HG03439 (cell line): Measurements from ENCODE around the gene FAM200A.
"Not testable (repeated sequence)": the region's sequence is repeated elsewhere in the genome, so short reads cannot be mapped to it uniquely, and the experiment has no call there.

Source experiments
- ATAC-seq: cut with Tn5 transposase; IDR thresholded peaks from one replicate; pipeline ENCODE4 v1.9.1; 2021; ENCODE audit warnings: mild to moderate bottlenecking, moderate library complexity; ENCODE audit not compliant: unreplicated experiment

FAM200A gene

DNA sequence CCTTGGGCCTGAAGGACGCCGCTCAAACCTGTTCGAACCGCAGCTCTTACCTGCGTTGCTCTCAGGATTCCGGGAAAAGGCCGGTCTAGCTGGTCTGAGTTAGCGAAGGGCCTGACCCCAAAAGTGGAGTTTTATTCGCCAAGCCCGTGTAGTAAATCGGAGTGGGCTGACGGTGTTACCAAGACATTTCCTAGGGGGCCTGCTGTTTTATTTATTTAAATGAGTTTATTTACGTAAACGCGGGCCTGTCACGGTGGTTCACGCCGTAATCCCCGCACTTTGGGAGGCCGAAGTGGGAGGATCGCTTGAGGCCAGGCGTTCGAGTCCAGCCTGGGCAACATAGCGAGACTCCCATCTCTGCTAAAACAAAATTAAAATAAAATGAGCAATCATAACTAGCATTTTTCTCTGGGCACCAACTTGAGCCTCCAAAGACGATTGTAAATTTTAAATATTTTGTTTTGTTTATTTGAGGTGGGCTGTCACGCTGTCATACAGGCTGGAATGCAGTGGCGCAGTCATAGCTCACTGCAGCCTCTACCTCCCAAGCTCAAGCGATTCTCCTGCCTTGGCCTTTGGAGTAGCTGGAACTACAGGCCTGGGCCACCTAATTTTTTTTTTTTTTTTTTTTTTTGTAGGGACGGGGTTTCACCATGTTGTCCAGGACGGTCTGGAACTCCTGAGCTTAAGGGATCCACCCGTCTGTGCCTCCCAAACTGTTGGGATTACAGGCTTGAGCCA lies 7.4 kb upstream of the FAM200A start:
- ATAC-seq, result no peak

- ATAC-seq, result peak; percentile 79
These were observed 6.6 kb upstream of the FAM200A start, which contains the start of gene ZNF655 for GRCh38 chr7:99558306-99559174. Gene ZNF655, plus strand, starts transcription at chr7:99558642. Its CDS starts 1,918 bp downstream, at chr7:99560560.

DNA sequence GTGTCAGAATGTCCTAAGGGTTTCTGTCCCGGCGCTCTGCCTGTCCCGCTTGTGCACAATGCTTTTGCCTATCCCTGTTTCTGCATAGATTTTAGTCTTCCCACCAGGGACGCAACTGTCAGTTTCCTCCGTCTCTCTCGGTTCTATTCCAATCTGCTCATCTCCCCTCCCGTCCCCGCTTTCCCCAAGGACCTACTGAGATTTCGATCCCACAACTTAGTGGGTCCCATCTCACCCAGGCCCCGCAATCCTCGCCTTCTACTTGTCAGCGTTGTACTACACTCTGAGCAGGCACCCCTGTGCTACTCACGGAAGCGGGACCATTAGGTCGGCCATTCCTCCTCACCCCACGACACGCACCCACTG lies 6.0 kb upstream of the FAM200A start:
- ATAC-seq, result no peak

GRCh38 chr7:99557196-99557607 lies 5.3 kb upstream of the FAM200A start:
- no peak for ATAC-seq

DNA sequence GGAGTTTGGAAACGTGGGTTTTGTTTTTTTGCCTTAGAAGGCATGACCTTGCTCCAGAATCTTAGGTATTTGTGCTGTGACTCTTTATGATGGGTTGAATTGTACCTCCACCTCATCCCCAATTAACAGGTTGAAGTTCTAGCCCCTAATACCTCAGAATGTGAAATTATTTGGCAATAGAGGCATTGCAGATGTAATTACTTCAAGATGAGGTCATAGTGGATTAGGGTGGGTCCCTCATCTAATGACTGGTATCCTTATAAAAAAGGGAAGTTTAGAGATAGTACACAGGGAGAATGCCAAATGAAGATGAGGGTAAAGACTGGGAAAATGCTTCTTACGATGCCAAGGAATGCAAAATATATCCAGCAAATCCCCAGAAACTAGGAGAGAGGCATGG lies 3.0 kb upstream of the FAM200A start:
- ATAC-seq, result no peak

DNA sequence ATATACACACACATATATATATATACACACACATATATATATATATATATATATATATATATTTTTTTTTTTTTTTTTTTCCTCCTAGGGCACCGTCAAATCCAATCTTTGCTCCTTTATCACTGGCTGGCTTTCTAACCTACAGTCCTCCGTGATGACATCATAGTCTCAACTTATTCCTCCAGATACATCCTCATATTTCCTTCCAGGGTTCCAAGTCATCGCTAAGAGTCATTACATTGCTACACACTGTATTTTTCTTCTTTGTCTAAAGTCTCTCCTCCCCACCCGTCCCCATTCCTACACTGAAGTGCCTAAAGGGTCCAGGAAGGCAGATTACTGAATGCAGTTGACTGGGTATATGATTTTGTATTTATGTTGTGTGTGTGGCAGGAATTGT lies 1.1 kb upstream of the FAM200A start:
- no peak for ATAC-seq

DNA sequence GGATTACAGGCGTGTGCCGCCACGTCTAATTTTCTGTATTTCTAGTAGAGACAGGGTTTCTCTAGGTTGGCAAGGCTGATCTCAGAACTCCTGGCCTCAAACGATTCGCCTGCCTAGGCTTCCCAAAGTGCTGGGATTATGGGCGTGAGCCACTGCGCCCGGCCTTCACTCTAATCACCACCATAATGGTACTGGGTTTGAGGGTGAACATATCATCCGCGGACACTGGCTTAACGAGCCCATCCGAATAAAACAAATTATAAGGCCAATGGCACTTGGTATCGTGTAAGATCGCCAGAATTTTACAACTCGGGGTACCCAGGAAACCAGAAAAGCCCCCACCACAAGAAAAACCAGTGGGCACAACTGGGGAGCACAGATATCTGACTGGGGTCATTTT lies 580 bp downstream of the FAM200A start:
- no peak for ATAC-seq

GRCh38 chr7:99549545-99549944 lies 2.4 kb downstream of the FAM200A start:
- ATAC-seq, result not testable (repeated sequence)

DNA sequence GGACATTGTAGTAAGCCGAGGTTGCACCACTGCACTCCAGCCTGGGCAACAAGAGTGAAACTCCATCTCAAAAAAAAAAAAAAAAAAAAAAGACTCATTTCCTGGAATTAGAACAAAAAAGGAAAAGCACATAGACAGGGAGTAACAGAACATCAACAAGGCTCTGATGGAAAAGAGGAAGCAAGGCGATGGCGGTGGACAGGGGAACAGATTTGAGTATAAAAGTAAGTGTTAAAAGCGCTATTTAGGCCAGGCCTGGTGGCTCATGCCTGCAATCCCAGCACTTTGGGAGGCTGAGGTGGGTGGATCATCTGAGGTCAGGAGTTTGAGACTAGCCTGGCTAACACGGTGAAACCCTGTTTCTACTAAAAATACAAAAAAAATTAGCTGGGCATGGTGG lies 6.6 kb downstream of the FAM200A start:
- not testable (repeated sequence) for ATAC-seq

- no peak for ATAC-seq
These were observed 8.0 kb downstream of the FAM200A start for GRCh38 chr7:99543916-99544315.

DNA sequence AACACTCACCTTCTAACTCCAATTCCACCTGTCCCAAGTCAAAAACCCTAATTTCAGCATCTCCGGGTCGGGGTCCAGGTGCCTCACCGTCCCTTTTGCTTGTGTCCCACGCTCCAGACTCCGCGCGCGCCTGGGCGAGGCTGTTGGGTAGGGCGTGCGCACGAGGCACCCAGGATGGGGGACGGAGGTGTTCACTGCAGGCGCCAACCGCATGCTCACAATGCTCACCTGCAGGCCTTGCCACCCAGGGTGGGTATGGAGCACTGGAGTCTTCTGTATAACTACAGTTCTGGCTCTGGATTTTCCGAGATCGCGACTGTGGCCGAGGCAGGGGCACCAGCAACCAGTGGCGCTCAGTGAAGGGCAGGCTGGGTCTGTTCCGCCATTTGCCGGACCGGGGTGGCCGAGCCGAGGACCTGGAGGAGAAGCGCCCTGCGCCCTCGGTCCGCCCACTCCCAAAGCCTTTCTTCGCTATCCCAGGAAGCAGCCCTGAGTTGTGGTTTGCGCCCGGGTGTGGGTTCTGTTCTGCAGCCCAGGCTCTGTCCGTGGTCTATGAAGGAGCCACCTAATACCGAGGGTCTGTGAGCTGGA lies 8.7 kb downstream of the FAM200A start:
- no peak for ATAC-seq

DNA sequence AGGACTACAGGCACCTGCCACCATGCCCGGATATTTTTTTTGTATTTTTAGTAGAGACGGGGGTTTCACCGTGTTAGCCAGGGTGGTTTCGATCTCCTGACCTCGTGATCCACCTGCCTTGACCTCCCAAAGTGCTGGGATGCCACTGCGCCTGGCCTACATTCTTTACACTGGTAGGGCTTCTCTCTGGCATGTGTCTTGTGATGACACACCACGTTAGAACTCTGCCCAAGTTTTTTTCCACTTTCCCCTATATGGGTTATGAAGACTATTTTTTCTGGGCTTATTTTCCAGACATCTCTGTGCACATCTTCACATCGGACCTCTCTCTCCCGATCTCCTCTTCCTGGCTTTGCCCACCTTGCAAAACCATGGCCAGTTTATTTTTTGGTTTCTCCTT lies 10.7 kb downstream of the FAM200A start:
- no peak for ATAC-seq

- ATAC-seq, result no peak
These were observed 11.4 kb downstream of the FAM200A start for GRCh38 chr7:99540542-99540941.

DNA sequence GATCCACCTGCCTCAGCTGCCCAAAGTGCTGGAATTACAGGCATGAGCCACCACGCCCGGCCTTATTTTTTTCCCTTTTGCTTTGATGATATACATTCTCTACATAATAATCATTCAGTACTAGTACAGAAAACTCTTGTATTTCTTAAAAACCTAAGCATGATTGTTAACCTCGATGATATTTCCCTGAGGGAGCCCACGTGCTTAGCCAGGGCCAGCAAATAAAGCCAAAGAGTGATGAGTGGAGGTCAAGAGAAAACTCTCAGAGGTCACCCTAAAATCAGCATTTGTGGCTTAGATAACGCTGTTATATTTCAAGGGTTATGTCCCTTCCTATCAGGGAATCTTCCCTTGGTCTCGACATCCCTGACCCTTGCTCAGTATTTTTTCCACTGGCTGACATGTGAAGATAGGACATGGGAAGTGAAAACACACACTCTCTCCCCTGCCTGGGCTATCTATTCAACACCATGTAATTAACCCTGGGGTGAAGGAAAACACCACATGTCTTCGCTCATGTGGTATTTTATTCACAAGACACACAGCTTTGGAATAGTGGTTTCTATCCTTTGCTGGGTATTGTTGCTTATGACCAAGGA lies 12.6 kb downstream of the FAM200A start:
- ATAC-seq, result no peak

DNA sequence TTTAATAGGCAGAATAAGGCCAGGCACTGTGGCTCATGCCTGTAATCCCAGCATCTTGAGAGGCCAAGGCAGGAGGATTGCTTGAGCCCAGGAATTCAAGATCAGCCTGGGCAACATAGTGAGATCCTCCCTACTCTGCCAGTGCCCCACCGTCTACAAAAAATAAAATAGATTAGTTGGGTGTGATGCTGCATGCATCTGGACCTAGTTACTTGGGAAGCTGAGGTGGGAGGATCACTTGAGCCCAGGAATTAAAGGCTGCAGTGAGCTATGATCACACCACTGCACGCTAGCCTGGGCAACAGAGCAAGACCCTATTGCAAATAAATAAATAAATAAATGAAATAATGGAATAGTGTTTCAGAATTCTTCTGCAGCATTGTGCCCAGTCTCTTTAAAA lies 16.2 kb downstream of the FAM200A start:
- ATAC-seq, result no peak

GRCh38 chr7:99531354-99531765 lies 20.6 kb downstream of the FAM200A start:
- no peak for ATAC-seq

- ATAC-seq, result no peak
These were observed 26.0 kb downstream of the FAM200A start for GRCh38 chr7:99525713-99526440.

DNA sequence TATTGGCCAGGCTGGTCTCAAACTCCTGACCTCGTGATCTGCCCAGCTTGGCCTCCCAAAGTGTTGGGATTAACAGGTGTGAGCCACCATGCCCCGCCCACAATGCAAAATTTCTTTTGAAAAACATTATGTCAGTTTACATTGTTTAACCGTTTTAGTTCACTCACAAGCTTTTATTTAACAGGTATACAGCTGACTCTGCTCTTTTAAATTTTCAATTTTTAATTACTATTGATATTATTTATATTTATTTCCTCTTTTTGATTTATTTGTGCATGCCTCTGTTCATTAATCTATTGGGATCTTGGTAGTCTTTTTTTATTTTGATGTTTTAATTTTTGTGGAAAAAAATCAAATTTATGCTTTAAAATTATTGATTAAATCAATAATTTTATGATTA lies 30.5 kb downstream of the FAM200A start:
- ATAC-seq, result no peak

DNA sequence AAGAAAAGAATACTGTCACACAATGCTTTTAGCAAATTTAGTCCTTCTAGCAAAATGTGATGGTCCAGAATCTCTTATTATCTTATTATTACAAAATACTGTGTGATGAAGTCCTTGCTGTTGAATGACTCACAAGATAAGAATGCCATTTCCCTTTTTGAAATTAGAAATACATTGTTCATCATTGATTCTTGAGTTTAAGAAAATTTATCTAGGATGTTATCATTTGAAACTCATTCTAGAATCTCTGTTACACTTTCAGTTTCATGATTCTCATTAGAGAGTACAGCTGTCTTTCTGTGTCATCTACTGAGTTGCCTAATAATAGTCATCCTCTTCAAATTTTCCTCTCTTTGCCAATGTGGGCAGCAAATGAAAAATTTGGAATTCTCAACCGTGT lies 37.9 kb downstream of the FAM200A start:
- ATAC-seq, result no peak

GRCh38 chr7:99505324-99505662 lies 46.6 kb downstream of the FAM200A start:
- ATAC-seq, result peak; percentile 0
